ENCODE data around the gene CKMT1B.
"Not testable (repeated sequence)": the region's sequence is repeated elsewhere in the genome, so short reads cannot be mapped to it uniquely, and the experiment has no call there.

Gene CKMT1B

DNA sequence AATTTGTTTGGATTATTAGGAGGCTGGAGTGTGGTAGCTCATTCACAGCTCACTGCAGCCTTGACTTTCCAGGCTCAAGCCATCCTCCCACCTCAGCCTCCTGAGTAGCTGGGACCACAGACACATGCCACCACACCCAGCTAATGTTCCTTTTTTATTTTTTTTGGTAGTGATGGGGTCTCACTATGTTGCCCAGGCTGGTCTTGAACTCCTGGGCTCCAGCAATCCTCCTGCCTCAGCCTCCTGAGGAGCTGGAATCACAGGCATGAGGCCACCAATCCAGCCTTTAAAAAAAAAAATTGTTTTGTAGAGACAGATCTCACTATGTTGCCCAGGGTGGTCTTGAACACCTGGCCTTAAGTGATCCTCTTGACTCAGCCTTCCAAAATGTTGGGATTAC is 33.1 kb downstream of the CKMT1B start:
- H3K27me3 ChIP-seq (ENCODE audit: control insufficient read depth in 2 of 2, insufficient read depth in 2 of 2, low read length in 2 of 2); H3K9me3 ChIP-seq (ENCODE audit: control insufficient read depth in 2 of 2, low read length in 2 of 2); H3K27ac ChIP-seq (ENCODE audit: low read depth in 2 of 2, low read length in 2 of 2): not testable (repeated sequence)

GRCh38 chr15:43638464-43639204 is 44.8 kb downstream of the CKMT1B start:
- not testable (repeated sequence) for H3K4me3 ChIP-seq (ENCODE audit: low read length in 2 of 2); H3K27ac ChIP-seq (ENCODE audit: low read depth in 2 of 2, low read length in 2 of 2)

More for the DNA sequence above, 33.1 kb downstream of the CKMT1B start:
- not testable (repeated sequence) for H3K4me3 ChIP-seq (ENCODE audit: low read length in 2 of 2); H3K4me1 ChIP-seq (ENCODE audit: control insufficient read depth in 2 of 2, insufficient read depth in 2 of 2, low read length in 2 of 2); H3K36me3 ChIP-seq (ENCODE audit: control insufficient read depth in 2 of 2, insufficient read depth in 2 of 2, low read length in 2 of 2); H3K9ac ChIP-seq (ENCODE audit: low read depth in 1 of 2, low read length in 2 of 2)

More at GRCh38 chr15:43638464-43639204, 44.8 kb downstream of the CKMT1B start:
- not testable (repeated sequence) for H3K9me3 ChIP-seq (ENCODE audit: control insufficient read depth in 2 of 2, low read length in 2 of 2); H3K27me3 ChIP-seq (ENCODE audit: control insufficient read depth in 2 of 2, insufficient read depth in 2 of 2, low read length in 2 of 2); H3K36me3 ChIP-seq (ENCODE audit: control insufficient read depth in 2 of 2, insufficient read depth in 2 of 2, low read length in 2 of 2); H3K4me1 ChIP-seq (ENCODE audit: control insufficient read depth in 2 of 2, insufficient read depth in 2 of 2, low read length in 2 of 2); H3K9ac ChIP-seq (ENCODE audit: low read depth in 1 of 2, low read length in 2 of 2)
